Measurements from ENCODE around the gene DPM2. TPM values are rescaled to one million over a fixed set of nuclear protein-coding genes. Genes with fewer than 3 reads are reported as not detected.

Gene DPM2
- polyA plus RNA-seq, 2 of the 4 experiments (the other 2 are of a cell fraction) = 41.9 to 45.9 TPM

DNA sequence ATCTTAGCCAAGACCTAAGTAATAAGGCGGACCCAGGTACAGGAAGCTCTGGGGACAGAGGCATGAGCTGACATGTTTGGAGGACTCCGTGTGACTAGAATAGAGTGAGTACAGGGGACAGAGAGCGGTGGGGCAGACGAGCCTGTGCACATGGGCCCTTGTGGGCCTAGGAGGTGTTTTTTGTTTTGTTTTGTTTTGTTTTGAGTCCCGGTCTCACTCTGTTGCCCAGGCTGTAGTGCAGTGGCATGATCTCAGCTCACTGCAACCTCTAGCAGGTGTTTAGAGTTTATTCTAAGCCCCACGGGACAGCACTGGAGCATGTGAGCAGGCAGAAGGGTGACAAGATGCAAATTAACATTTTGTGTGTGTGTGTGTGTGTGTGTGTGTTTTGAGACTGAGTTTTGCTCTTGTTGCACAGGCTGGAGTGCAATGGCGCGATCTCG, 46.2 kb upstream of the DPM2 start:
- Histone ChIP-seq H3K9me3 (no peaks in the 10 kb centered on the region), H3K4me3 (no peak overlapping the region), H3K4me2 (no peak overlapping the region), H3K27ac (peak overlapping the region in 1 of 2 experiments; percentile 56; a peak in 3 of 6 replicates), H3K4me1 (peaks cover 36% of the 10 kb centered on the region)
- TF ChIP-seq ZC3H11A (IDR thresholded peaks at IDR 0.05) (no peak), FOXS1 (CRISPR knock-in tag; IDR thresholded peaks at IDR 0.05) (no peak)
- ChIA-PET POLR2A (interaction anchor here (0.8 kb wide), 1 partner anchor 84 kb away, joined by 3 read pairs; the partner anchor contains the start of gene SLC25A25), CTCF (interaction anchor here (16.5 to 17.9 kb wide), 2 partner anchors 42 to 52 kb away, joined by 157 to 173 read pairs; no protein-coding TSS in a partner anchor)
- FAIRE-seq = no peak
- ATAC-seq = no peak
- WGBS (ENCODE audit: missing lambda C conversion rate) = 92% methylated on average over 9 of the region's 9 CpGs
- no peak for DNase-seq (ENCODE audit: low read depth in 1 of 2, low spot score in 1 of 2)

GRCh38 chr9:127982912-127983311, 45.3 kb upstream of the DPM2 start:
- no peak for TF ChIP-seq MAX (IDR thresholded peaks at IDR 0.05)
- TF ChIP-seq MYC (IDR thresholded peaks at IDR 0.05; ENCODE audit: borderline replicate concordance, low read length) = no peak
- TF ChIP-seq RNF2 (IDR thresholded peaks at IDR 0.05; ENCODE audit: borderline replicate concordance, low read depth) = no peak
- TF ChIP-seq TP53 (CRISPR knock-in tag; IDR thresholded peaks at IDR 0.05) = no peak
- TF ChIP-seq CBX2 (IDR thresholded peaks at IDR 0.05; ENCODE audit: borderline replicate concordance, low read depth) = no peak
- TF ChIP-seq JUN (IDR thresholded peaks at IDR 0.05) = no peak
- no peak for TF ChIP-seq CEBPB (IDR thresholded peaks at IDR 0.05)
- no peak for TF ChIP-seq ZSCAN20 (CRISPR knock-in tag; IDR thresholded peaks at IDR 0.05)
- TF ChIP-seq FOSB (CRISPR knock-in tag; IDR thresholded peaks at IDR 0.05) = no peak
- no peak for TF ChIP-seq NFE2L2 (conservative IDR thresholded peaks at IDR 0.05; ENCODE audit: low read length)
- TF ChIP-seq ESRRA (IDR thresholded peaks at IDR 0.05; ENCODE audit: borderline replicate concordance, low read length) = no peak
- no peak for TF ChIP-seq CBX8 (IDR thresholded peaks at IDR 0.05)
- TF ChIP-seq ZC3H11A (IDR thresholded peaks at IDR 0.05) = no peak
- TF ChIP-seq CHD4 (IDR thresholded peaks at IDR 0.05; ENCODE audit: borderline replicate concordance) = no peak
- TF ChIP-seq, protein P1, sequence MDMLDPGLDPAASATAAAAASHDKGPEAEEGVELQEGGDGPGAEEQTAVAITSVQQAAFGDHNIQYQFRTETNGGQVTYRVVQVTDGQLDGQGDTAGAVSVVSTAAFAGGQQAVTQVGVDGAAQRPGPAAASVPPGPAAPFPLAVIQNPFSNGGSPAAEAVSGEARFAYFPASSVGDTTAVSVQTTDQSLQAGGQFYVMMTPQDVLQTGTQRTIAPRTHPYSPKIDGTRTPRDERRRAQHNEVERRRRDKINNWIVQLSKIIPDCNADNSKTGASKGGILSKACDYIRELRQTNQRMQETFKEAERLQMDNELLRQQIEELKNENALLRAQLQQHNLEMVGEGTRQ (IDR thresholded peaks at IDR 0.05) = no peak
- no peak for TF ChIP-seq BHLHE40 (IDR thresholded peaks at IDR 0.05; ENCODE audit: low read depth, low read length)
- TF ChIP-seq RARB (CRISPR knock-in tag; IDR thresholded peaks at IDR 0.05) = no peak
- TF ChIP-seq, protein P2, sequence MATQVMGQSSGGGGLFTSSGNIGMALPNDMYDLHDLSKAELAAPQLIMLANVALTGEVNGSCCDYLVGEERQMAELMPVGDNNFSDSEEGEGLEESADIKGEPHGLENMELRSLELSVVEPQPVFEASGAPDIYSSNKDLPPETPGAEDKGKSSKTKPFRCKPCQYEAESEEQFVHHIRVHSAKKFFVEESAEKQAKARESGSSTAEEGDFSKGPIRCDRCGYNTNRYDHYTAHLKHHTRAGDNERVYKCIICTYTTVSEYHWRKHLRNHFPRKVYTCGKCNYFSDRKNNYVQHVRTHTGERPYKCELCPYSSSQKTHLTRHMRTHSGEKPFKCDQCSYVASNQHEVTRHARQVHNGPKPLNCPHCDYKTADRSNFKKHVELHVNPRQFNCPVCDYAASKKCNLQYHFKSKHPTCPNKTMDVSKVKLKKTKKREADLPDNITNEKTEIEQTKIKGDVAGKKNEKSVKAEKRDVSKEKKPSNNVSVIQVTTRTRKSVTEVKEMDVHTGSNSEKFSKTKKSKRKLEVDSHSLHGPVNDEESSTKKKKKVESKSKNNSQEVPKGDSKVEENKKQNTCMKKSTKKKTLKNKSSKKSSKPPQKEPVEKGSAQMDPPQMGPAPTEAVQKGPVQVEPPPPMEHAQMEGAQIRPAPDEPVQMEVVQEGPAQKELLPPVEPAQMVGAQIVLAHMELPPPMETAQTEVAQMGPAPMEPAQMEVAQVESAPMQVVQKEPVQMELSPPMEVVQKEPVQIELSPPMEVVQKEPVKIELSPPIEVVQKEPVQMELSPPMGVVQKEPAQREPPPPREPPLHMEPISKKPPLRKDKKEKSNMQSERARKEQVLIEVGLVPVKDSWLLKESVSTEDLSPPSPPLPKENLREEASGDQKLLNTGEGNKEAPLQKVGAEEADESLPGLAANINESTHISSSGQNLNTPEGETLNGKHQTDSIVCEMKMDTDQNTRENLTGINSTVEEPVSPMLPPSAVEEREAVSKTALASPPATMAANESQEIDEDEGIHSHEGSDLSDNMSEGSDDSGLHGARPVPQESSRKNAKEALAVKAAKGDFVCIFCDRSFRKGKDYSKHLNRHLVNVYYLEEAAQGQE (IDR thresholded peaks at IDR 0.05) = no peak
- TF ChIP-seq, protein P3, sequence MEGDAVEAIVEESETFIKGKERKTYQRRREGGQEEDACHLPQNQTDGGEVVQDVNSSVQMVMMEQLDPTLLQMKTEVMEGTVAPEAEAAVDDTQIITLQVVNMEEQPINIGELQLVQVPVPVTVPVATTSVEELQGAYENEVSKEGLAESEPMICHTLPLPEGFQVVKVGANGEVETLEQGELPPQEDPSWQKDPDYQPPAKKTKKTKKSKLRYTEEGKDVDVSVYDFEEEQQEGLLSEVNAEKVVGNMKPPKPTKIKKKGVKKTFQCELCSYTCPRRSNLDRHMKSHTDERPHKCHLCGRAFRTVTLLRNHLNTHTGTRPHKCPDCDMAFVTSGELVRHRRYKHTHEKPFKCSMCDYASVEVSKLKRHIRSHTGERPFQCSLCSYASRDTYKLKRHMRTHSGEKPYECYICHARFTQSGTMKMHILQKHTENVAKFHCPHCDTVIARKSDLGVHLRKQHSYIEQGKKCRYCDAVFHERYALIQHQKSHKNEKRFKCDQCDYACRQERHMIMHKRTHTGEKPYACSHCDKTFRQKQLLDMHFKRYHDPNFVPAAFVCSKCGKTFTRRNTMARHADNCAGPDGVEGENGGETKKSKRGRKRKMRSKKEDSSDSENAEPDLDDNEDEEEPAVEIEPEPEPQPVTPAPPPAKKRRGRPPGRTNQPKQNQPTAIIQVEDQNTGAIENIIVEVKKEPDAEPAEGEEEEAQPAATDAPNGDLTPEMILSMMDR (IDR thresholded peaks at IDR 0.05) = no peak
- Histone ChIP-seq H3K9me3 (no peaks in the 10 kb centered on the region), H3K4me1 (peaks cover 44% of the 10 kb centered on the region), H3K4me2 (no peak overlapping the region), H3K4me3 (no peak overlapping the region), H3K27ac (peak overlapping the region; percentile 28 to 56; a peak in 4 of 6 replicates)
- WGBS (ENCODE audit: missing lambda C conversion rate) = no CpG with 5 or more reads among the region's 1 CpG
- no peak for FAIRE-seq
- ChIA-PET POLR2A (no interaction called here), CTCF (interaction anchor here (0.7 to 17.9 kb wide), 5 partner anchors 13 to 232 kb away, joined by 3 to 173 read pairs (median 7); no protein-coding TSS in a partner anchor)
- ATAC-seq = no peak
- no peak for DNase-seq (ENCODE audit: low read depth in 1 of 2, low spot score in 1 of 2)

All from A549 (cell line).